Keratinocyte (primary cell): Measurements from ENCODE around the gene SNX14. TPM values are rescaled to one million over a fixed set of nuclear protein-coding genes. Genes with fewer than 3 reads are reported as not detected.

Experiments used
- DNase-seq: peaks from one replicate; pipeline ENCODE4 v3.0.0-alpha.2; 2011; ENCODE audit warnings: low read depth, missing footprints, low spot score
- FAIRE-seq: peaks from 2 replicates; lab custom pipeline; 2011; peaks lifted over from hg19 to GRCh38; lab: Jason Lieb, UNC
- H2AFZ ChIP-seq: 2 replicates; pipeline ENCODE4 v1.6.0; 2012; ENCODE audit warnings: low read length, control low read depth, inconsistent platforms; ENCODE audit not compliant: control insufficient read depth
- H3K27ac ChIP-seq: 2 replicates; pipeline ENCODE4 v1.5.1; 2011; ENCODE audit warnings: low read length; ENCODE audit not compliant: control insufficient read depth, insufficient read depth
- H3K27me3 ChIP-seq: 3 replicates; pipeline ENCODE4 v1.6.0; 2011; ENCODE audit warnings: low read length; ENCODE audit not compliant: control insufficient read depth, insufficient read depth; ENCODE audit errors: extremely low read depth
- H3K36me3 ChIP-seq, 2 experiments: 2 replicates in 1 of 2; 3 replicates in 1 of 2; pipeline ENCODE4 v1.5.1; 2011; ENCODE audit warnings: low read length in 2 of 2, mild to moderate bottlenecking in 1 of 2; ENCODE audit not compliant: control insufficient read depth in 2 of 2, insufficient read depth in 2 of 2; ENCODE audit errors: extremely low read depth in 1 of 2
- H3K4me1 ChIP-seq: 3 replicates; pipeline ENCODE4 v1.5.1; 2011; ENCODE audit warnings: low read length; ENCODE audit not compliant: control insufficient read depth, insufficient read depth; ENCODE audit errors: extremely low read depth
- H3K4me2 ChIP-seq: 3 replicates; pipeline ENCODE4 v1.6.0; 2011; ENCODE audit warnings: low read depth, low read length; ENCODE audit not compliant: control insufficient read depth, insufficient read depth; ENCODE audit errors: extremely low read depth
- H3K4me3 ChIP-seq, 3 experiments: fragments of 200-600 bp in 1 of 3; sonication (generic) in 1 of 3; 2 replicates in 2 of 3; 3 replicates in 1 of 3; pipeline ENCODE4 v1.5.1; 2011 to 2016; ENCODE audit warnings: low read length in 3 of 3, mild to moderate bottlenecking in 3 of 3, control low read depth in 2 of 3, inconsistent platforms in 1 of 3, low read depth in 1 of 3, mixed read lengths in 1 of 3, mixed run types in 1 of 3, moderate library complexity in 1 of 3; ENCODE audit not compliant: control insufficient read depth in 2 of 3, insufficient read depth in 2 of 3; ENCODE audit errors: extremely low read depth in 1 of 3
- H3K79me2 ChIP-seq: 2 replicates; pipeline ENCODE4 v1.6.0; 2012; ENCODE audit warnings: low read length; ENCODE audit not compliant: control insufficient read depth, insufficient read depth
- H3K9ac ChIP-seq: 3 replicates; pipeline ENCODE4 v1.6.0; 2011; ENCODE audit warnings: low read length; ENCODE audit not compliant: control insufficient read depth, insufficient read depth; ENCODE audit errors: extremely low read depth
- H3K9me1 ChIP-seq: 3 replicates; pipeline ENCODE4 v1.6.0; 2011; ENCODE audit warnings: low read length; ENCODE audit not compliant: control insufficient read depth, insufficient read depth; ENCODE audit errors: extremely low read depth
- H3K9me3 ChIP-seq: 2 replicates; pipeline ENCODE4 v1.5.1; 2012; ENCODE audit warnings: low read depth, low read length; ENCODE audit not compliant: control insufficient read depth
- H4K20me1 ChIP-seq: 3 replicates; pipeline ENCODE4 v1.6.0; 2011; ENCODE audit warnings: low read length; ENCODE audit not compliant: control insufficient read depth, insufficient read depth; ENCODE audit errors: extremely low read depth
- EZH2 ChIP-seq: IDR thresholded peaks from one replicate; pipeline ENCODE4 v1.6.1; 2012; ENCODE audit warnings: inconsistent platforms, mild to moderate bottlenecking, low read length, moderate library complexity
- dilution Hi-C: fragments of 300-500 bp; cut with MboI; formaldehyde crosslinking; loops from one replicate; pipeline ENCODE4 v1.7.0; 2020; ENCODE audit warnings: low sequenced_read_pairs; ENCODE audit not compliant: extremely low pct_ligation_motif_present
- polyA plus RNA-seq, 5 experiments: library from polyadenylated mRNA; depleted of rRNA in 3 of 5; stranded (reverse) in 3 of 5; stranded (forward) in 1 of 5; unstranded in 1 of 5; fragments of >200 nt; gene quantifications; 1 replicate in 1 of 5; 2 replicates in 3 of 5; 3 replicates in 1 of 5; pipeline versions ENCODE4 v1.2.1 to v1.2.3, GENCODE V29; 2011 to 2012; ENCODE audit warnings: missing spikeins in 2 of 5, low read depth in 1 of 5, low replicate concordance in 1 of 5
- TF ChIP-seq, protein P1 (sequence below), 3 experiments: IDR thresholded peaks in 1 of 3; conservative IDR thresholded peaks in 1 of 3; optimal IDR thresholded peaks in 1 of 3; 2 replicates in 2 of 3; 3 replicates in 1 of 3; pipeline versions ENCODE3 to v1.5.1; 2011; ENCODE audit warnings: low read length in 3 of 3, mild to moderate bottlenecking in 3 of 3, moderate library complexity in 2 of 3, control low read depth in 1 of 3, inconsistent platforms in 1 of 3; ENCODE audit not compliant: insufficient read depth in 2 of 3; ENCODE audit errors: extremely low read depth in 1 of 3

SNX14 gene
- polyA plus RNA-seq, 1 donor (not counting 4 experiments of a cell fraction or from before 2014, with no cell fraction given), result 97.5 TPM

DNA sequence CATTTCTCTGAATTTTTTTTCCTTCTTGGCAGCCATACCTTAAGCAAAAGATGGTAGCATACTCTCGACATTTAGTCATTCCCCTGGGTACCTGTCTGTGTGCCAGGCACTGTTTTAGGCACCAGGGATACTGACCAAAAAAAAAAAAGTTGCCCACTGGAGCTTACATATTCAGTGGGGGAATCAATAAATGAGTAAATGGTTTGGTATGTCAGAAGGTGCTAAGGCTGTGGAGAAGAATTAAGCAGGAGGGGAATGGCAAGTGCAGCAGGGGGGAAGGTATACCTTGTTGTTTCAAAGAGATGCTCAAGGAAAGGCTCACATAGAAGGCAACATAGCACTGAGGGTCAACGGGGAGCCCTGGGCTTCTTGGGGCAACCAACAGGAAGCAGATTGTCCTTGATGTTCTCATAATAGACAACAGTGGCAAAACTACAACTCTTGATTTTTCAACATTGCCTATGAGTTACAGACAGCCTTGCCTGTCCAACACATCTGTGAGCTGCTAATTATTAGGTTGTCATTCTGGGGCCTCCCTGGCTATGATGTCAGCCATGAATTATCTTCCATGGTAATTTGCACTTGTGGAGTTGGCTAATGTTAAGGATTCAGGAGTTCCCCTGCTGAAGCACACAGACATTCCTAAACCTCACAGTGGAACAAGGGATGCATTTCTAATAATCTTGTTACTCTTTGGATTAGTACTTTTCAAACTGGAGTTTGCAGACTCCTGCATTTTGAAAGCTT is 124.2 kb downstream of the SNX14 start:
- no peak overlapping the region for H3K4me3 ChIP-seq
- no peak overlapping the region for H3K4me2 ChIP-seq
- H3K9me3 ChIP-seq, result no peaks in the 10 kb centered on the region
- dilution Hi-C loops, result no loop called here
- DNase-seq, result no peak
- TF ChIP-seq, protein P1, sequence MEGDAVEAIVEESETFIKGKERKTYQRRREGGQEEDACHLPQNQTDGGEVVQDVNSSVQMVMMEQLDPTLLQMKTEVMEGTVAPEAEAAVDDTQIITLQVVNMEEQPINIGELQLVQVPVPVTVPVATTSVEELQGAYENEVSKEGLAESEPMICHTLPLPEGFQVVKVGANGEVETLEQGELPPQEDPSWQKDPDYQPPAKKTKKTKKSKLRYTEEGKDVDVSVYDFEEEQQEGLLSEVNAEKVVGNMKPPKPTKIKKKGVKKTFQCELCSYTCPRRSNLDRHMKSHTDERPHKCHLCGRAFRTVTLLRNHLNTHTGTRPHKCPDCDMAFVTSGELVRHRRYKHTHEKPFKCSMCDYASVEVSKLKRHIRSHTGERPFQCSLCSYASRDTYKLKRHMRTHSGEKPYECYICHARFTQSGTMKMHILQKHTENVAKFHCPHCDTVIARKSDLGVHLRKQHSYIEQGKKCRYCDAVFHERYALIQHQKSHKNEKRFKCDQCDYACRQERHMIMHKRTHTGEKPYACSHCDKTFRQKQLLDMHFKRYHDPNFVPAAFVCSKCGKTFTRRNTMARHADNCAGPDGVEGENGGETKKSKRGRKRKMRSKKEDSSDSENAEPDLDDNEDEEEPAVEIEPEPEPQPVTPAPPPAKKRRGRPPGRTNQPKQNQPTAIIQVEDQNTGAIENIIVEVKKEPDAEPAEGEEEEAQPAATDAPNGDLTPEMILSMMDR (optimal IDR thresholded peaks at IDR 0.05 in 1 of 3, IDR thresholded peaks at IDR 0.05 in 1 of 3, conservative IDR thresholded peaks at IDR 0.05 in 1 of 3; ENCODE audit: extremely low read depth in 1 of 3, insufficient read depth in 2 of 3, low read length in 3 of 3), result no peak
- TF ChIP-seq EZH2, result no peak
- H3K27me3 ChIP-seq, result no peaks in the 10 kb centered on the region
- peaks cover 16 to 22% of the 10 kb centered on the region in 2 experiments for H3K36me3 ChIP-seq
- no peak overlapping the region for H2AFZ ChIP-seq
- peaks cover 10% of the 10 kb centered on the region for H3K79me2 ChIP-seq
- no peaks in the 10 kb centered on the region for H3K9me1 ChIP-seq
- FAIRE-seq, result peak; percentile 74
- H3K27ac ChIP-seq, result no peak overlapping the region
- H4K20me1 ChIP-seq, result no peaks in the 10 kb centered on the region
- no peak overlapping the region for H3K9ac ChIP-seq
- peaks cover 37% of the 10 kb centered on the region for H3K4me1 ChIP-seq

DNA sequence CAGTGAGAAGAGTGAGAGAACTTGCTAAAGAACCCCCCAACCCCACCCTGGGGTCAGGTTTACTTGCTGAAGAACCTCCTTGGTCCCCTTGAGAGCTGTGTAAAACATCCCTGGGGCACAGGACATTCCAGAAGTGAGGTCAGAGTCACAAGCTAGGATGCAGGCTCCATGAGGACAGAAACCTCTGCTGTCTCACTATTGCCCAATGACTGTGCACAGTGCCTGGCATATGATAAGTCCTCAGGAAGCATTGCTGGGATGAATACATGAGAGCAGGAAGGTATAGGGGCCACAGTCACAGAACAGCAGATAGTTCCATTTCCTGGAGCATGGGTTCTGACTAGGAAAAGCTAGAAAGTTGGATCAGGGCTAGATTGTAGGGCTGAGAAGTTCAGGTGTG is 125.3 kb downstream of the SNX14 start:
- no peak overlapping the region for H3K9ac ChIP-seq
- H3K4me3 ChIP-seq, result no peak overlapping the region
- H3K79me2 ChIP-seq, result peaks cover 10% of the 10 kb centered on the region
- H3K27ac ChIP-seq, result peak overlapping the region; percentile 39
- H3K4me1 ChIP-seq, result peaks cover 43% of the 10 kb centered on the region
- no peaks in the 10 kb centered on the region for H3K9me3 ChIP-seq
- H2AFZ ChIP-seq, result no peak overlapping the region
- no peak overlapping the region for H3K4me2 ChIP-seq
- TF ChIP-seq EZH2, result no peak
- TF ChIP-seq, protein P1 (optimal IDR thresholded peaks at IDR 0.05 in 1 of 3, IDR thresholded peaks at IDR 0.05 in 1 of 3, conservative IDR thresholded peaks at IDR 0.05 in 1 of 3; ENCODE audit: extremely low read depth in 1 of 3, insufficient read depth in 2 of 3, low read length in 3 of 3), result no peak
- H3K36me3 ChIP-seq, result peaks cover 16 to 19% of the 10 kb centered on the region in 2 experiments
- dilution Hi-C loops, result no loop called here
- no peaks in the 10 kb centered on the region for H3K27me3 ChIP-seq
- H4K20me1 ChIP-seq, result no peaks in the 10 kb centered on the region
- FAIRE-seq (peak; percentile 49), DNase-seq (no peak)
- no peaks in the 10 kb centered on the region for H3K9me1 ChIP-seq
